Muscle layer of duodenum (tissue), 2 donors: ENCODE measurements around the gene VCAM1.
"Not testable (repeated sequence)": the region's sequence is repeated elsewhere in the genome, so short reads cannot be mapped to it uniquely, and the experiment has no call there.

ENCODE experiments used
- H3K27ac ChIP-seq: one replicate; pipeline ENCODE4 v1.7.0; 2013; ENCODE audit warnings: mild to moderate bottlenecking, low read length
- H3K27me3 ChIP-seq: one replicate; pipeline ENCODE4 v1.7.0; 2013; ENCODE audit warnings: low read depth, mild to moderate bottlenecking, control low read depth, low read length
- H3K36me3 ChIP-seq, 2 donors: one replicate each; pipeline ENCODE4 v1.7.0; 2013; ENCODE audit warnings: low read length in 2 of 2, control low read depth in 1 of 2, mild to moderate bottlenecking in 1 of 2; ENCODE audit not compliant: insufficient read depth in 2 of 2, control insufficient read depth in 1 of 2
- H3K4me1 ChIP-seq, 2 donors: one replicate each; pipeline ENCODE4 v1.7.0; 2013; ENCODE audit warnings: low read length in 2 of 2, mild to moderate bottlenecking in 2 of 2, control low read depth in 1 of 2, moderate library complexity in 1 of 2; ENCODE audit not compliant: insufficient read depth in 2 of 2, control insufficient read depth in 1 of 2
- H3K4me3 ChIP-seq, 2 donors: one replicate each; pipeline ENCODE4 v1.7.0; 2013; ENCODE audit warnings: low read length in 2 of 2, low read depth in 1 of 2, mild to moderate bottlenecking in 1 of 2
- H3K9me3 ChIP-seq, 2 donors: one replicate each; pipeline ENCODE4 v1.7.0; 2013; ENCODE audit warnings: low read length in 2 of 2, control low read depth in 1 of 2, mild to moderate bottlenecking in 1 of 2; ENCODE audit not compliant: control insufficient read depth in 1 of 2
- donor health status: healthy.

The VCAM1 gene

GRCh38 chr1:100781728-100782127 is 62.2 kb downstream of the VCAM1 start:
- H3K27me3 ChIP-seq, H3K36me3 ChIP-seq, H3K4me3 ChIP-seq, H3K4me1 ChIP-seq, H3K9me3 ChIP-seq, H3K27ac ChIP-seq: not testable (repeated sequence)

GRCh38 chr1:100782473-100783039 is 63.0 kb downstream of the VCAM1 start:
- no peaks in the 10 kb centered on the region for H3K36me3 ChIP-seq
- no peaks in the 10 kb centered on the region for H3K9me3 ChIP-seq
- H3K27me3 ChIP-seq: no peaks in the 10 kb centered on the region
- no peak overlapping the region for H3K4me3 ChIP-seq
- H3K27ac ChIP-seq: no peak overlapping the region
- no peaks in the 10 kb centered on the region for H3K4me1 ChIP-seq

GRCh38 chr1:100785470-100786052 is 66.0 kb downstream of the VCAM1 start:
- Histone ChIP-seq H3K9me3 (no peaks in the 10 kb centered on the region), H3K27me3 (no peaks in the 10 kb centered on the region), H3K27ac (no peak overlapping the region), H3K36me3 (no peaks in the 10 kb centered on the region), H3K4me1 (no peaks in the 10 kb centered on the region), H3K4me3 (no peak overlapping the region)

- no peaks in the 10 kb centered on the region for H3K36me3 ChIP-seq
- H3K4me3 ChIP-seq: no peak overlapping the region
- no peaks in the 10 kb centered on the region for H3K27me3 ChIP-seq
- no peaks in the 10 kb centered on the region for H3K9me3 ChIP-seq
- H3K4me1 ChIP-seq: no peaks in the 10 kb centered on the region
- no peak overlapping the region for H3K27ac ChIP-seq
Observed at GRCh38 chr1:100786870-100787269, 67.3 kb downstream of the VCAM1 start.
